NCI-H2171 treated with DMSO at 0.1 percent for 48 hours (cell line): ENCODE data around the gene POLR3K.

Experiments
- DNase-seq: peaks from one replicate; lab custom pipeline; 2025; lab: John Stamatoyannopoulos, UW

The POLR3K gene

GRCh38 chr16:53346-54236 is at the start of gene POLR3K, which contains the start of gene SNRNP25:
Gene POLR3K (minus strand): TSS chr16:53608. CDS start chr16:53586, 22 bp downstream.
Gene SNRNP25 (plus strand): TSS chr16:53828. CDS start chr16:54017, 189 bp downstream.
- peak; percentile 97 for DNase-seq

GRCh38 chr16:102060-102855 is 48.9 kb upstream of the POLR3K start:
- DNase-seq = no peak

GRCh38 chr16:101586-101985 is 48.2 kb upstream of the POLR3K start:
- no peak for DNase-seq

GRCh38 chr16:100989-101388 is 47.6 kb upstream of the POLR3K start:
- DNase-seq = no peak

GRCh38 chr16:97822-98221 is 44.4 kb upstream of the POLR3K start:
- DNase-seq = no peak

- peak; percentile 52 for DNase-seq
These were observed 43.5 kb upstream of the POLR3K start for GRCh38 chr16:96935-97381.

- no peak for DNase-seq
These were observed 41.5 kb upstream of the POLR3K start for GRCh38 chr16:94918-95265.

GRCh38 chr16:92431-93339 is 39.3 kb upstream of the POLR3K start:
- no peak for DNase-seq

- DNase-seq = peak; percentile 47
These were observed 38.1 kb upstream of the POLR3K start for GRCh38 chr16:91484-91883.

- no peak for DNase-seq
These were observed 36.2 kb upstream of the POLR3K start for GRCh38 chr16:89391-90302.

- DNase-seq = no peak
These were observed 35.2 kb upstream of the POLR3K start for GRCh38 chr16:88613-89012.

- no peak for DNase-seq
These were observed 33.1 kb upstream of the POLR3K start for GRCh38 chr16:86483-86952.

- DNase-seq = no peak
These were observed 32.5 kb upstream of the POLR3K start for GRCh38 chr16:85865-86264.

- no peak for DNase-seq
These were observed 32.0 kb upstream of the POLR3K start for GRCh38 chr16:85407-85782.

- DNase-seq = no peak
These were observed 31.5 kb upstream of the POLR3K start for GRCh38 chr16:84718-85406.

GRCh38 chr16:83781-84615 is 30.6 kb upstream of the POLR3K start:
- DNase-seq = no peak

GRCh38 chr16:83060-83603 is 29.7 kb upstream of the POLR3K start:
- no peak for DNase-seq

- DNase-seq = no peak
These were observed 26.0 kb upstream of the POLR3K start for GRCh38 chr16:79151-80054.
